IPS-11a (cell line): Measurements from ENCODE around the gene IFNL1.
"Not testable (repeated sequence)": the region's sequence is repeated elsewhere in the genome, so short reads cannot be mapped to it uniquely, and the experiment has no call there.

Source experiments
- H3K4me3 ChIP-seq: one replicate; pipeline ENCODE4 v1.5.1; 2013; ENCODE audit warnings: low read depth, low read length, control low read depth

The IFNL1 gene

DNA sequence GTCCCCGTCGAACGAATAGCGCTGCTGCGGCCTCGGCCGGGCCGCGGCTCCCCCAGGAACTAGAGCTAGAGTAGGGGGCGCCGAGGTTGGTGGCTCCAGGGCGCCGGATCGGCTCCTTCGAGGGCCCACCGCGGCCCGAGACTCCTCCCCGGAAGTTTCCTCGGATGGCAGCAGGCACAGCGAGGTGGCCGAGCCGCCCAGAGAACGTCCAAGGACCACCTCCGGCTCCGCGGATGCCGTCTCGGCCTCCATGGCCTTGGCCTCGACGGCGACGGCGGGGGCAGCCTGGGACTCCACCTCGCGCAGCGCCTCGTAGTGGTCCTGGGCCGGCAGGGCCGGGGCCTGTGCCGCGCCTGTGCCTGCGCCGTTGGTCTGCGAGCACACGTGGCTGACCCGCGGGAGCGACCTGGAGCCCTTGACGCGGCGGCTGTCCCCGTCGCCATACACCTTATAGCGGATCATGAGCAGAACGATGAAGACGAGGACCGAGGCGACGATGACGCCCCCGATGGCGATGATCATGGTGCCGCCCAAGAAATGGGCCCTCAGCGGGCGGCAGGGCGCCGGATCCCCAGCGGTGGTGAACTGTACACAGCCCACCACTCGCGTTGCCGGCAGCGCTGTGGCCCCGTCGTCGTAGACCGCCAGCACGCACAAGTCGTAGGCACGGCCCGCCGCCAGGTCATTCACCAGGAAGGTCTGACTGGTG is 11.8 kb downstream of the IFNL1 start:
- H3K4me3 ChIP-seq, result peak overlapping the region; percentile 60

DNA sequence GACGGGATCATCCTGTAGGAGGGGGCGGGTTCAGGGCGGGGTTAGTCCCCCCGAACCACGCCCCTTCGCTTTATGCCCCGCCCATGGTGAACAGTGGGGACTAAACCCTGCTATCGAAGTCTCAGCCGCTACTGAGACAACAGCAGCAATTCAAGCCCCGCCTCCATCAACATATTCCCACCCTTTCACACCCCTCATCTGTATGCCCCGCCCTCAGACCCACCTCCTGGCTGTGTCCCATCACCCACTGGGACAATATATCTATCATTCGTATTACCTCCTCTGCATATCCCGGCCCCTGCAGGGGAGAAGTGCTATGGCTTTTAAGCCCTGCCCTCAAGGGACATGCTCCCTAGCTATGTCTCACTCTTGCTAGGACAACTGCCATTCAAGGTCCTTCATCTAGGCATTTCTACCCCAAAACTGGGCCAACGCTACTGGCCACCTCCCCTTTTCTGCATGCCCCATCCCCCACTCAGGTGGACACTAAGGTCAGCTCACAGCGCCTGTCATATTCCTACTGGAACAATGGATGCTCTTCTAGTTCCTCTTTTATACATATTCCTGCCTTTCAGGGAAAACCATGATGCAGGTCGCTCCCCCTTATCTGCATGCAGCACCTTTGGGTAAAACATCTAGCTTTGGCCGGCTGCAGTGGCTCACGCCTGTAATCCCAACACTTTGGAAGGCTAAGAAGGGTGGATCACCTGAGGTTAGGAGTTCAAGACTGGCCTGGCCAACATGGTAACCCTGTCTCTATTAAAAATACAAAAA is 12.5 kb downstream of the IFNL1 start:
- no peak overlapping the region for H3K4me3 ChIP-seq

DNA sequence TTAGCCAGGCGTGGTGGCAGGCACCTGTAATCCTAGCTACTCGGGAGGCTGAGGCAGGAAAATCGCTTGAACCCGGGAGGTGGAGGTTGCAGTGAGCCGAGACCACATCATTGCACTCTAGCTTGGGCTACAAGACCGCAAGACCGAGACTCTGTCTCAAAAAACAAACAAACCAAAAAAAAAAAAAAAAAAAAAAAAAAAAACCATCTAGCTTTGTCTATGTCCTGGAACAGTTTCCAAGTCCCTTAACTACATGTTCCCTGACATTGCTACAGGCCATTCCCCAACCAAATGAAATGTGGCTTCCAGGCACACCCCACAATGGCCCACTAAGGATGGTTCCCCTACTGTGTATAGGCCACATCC is 13.1 kb downstream of the IFNL1 start:
- not testable (repeated sequence) for H3K4me3 ChIP-seq

DNA sequence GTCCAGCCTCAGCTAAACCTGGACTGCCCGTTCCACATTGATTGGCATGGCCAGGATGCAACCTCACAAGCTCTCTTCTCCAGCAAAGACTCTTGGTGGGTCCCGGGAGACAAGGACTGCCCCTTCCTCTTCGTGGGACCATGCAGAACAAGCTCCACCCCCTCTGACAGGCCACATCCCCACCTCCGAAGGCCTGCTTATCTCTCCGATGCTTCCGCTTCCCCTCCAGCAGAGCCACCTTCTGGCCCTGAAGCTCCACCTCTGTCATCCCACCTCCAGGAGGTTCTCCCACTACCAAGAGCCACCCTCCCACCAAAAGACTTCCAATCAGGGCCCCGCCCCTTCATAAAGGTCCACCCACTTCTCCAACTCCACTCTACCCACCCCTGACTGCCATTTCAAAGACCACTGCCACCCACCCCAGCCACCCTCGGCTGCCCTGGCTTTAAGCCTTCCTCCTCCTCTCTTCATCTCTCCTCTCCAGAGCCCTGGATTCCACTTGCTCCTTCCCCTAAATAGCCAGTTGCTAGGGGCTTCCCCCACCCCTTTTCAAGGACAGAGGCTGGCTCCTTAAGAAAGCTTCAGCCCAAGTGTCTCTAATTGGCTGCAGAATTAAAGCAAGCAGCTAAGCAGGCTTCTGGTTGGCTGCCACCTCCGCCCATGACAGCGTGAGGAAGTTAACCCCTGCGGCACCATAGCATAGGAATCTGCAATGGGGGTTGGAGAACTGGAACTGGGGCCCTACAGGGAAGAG is 14.5 kb downstream of the IFNL1 start:
- H3K4me3 ChIP-seq, result no peak overlapping the region

- no peak overlapping the region for H3K4me3 ChIP-seq
Observed at GRCh38 chr19:39314016-39314728, 18.0 kb downstream of the IFNL1 start.

GRCh38 chr19:39315933-39316332 is 19.7 kb downstream of the IFNL1 start:
- no peak overlapping the region for H3K4me3 ChIP-seq

DNA sequence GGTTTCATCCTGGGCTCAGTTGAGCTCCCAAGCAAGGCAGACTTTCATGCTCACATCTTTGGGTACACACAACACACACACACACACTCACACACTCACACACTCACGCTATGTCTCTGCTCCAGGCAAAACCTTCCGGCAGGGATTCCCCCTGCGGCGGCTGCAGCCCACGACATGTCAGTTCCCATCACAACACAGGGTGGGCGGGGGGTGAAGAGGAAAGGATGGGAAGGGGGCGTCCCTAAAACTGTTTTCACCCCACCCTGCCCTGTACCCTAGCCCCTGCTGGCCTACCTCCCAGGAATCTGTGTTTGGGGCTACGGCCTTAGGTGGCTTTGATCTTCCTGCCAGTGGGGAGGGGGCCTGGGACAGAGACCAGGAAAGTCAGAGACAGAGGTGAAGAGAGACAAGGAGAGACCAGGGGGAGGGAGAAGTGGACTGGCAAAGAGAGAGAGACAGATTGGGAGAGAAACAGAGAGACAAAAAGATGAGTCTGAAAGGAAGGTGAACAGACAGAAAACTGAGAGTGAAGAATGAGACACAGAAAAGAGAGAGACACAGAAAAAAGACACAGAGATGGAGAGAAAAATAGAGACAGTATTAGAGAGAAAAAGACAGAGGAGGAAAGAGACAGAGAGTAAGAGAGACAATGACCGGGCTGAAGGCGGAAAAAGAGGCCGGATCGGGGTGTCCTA is 20.6 kb downstream of the IFNL1 start:
- H3K4me3 ChIP-seq, result no peak overlapping the region

GRCh38 chr19:39317476-39317875 is 21.3 kb downstream of the IFNL1 start:
- H3K4me3 ChIP-seq, result no peak overlapping the region

DNA sequence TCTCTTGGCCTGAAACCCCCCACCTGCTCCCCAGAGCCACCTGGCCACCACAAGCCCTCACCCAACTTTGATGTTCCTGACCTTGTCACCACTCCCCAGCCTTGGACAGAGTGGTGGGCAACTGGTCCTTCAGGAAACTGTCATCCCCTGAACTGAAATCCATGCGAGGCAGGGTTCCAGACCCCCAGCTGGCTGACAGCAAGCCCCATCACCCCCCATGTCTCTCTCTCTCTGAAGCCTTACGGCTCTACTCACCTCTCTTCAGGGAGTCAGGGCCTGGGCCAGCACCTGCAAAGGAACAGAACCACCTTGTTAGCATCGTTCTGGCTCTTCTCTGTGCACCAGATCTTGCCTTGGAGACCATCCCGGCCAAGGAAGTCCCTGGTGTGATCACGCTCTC is 21.9 kb downstream of the IFNL1 start:
- H3K4me3 ChIP-seq, result no peak overlapping the region

- H3K4me3 ChIP-seq, result no peak overlapping the region
Observed at GRCh38 chr19:39318690-39319089, 22.5 kb downstream of the IFNL1 start.

GRCh38 chr19:39319098-39319891 is 23.1 kb downstream of the IFNL1 start:
- no peak overlapping the region for H3K4me3 ChIP-seq

- H3K4me3 ChIP-seq, result peak overlapping the region; percentile 72
Observed at GRCh38 chr19:39319892-39320248, 23.7 kb downstream of the IFNL1 start.

- peak overlapping the region; percentile 10 for H3K4me3 ChIP-seq
Observed at GRCh38 chr19:39321117-39321831, 25.1 kb downstream of the IFNL1 start.

GRCh38 chr19:39321832-39322176 is 25.6 kb downstream of the IFNL1 start:
- H3K4me3 ChIP-seq, result no peak overlapping the region

- no peak overlapping the region for H3K4me3 ChIP-seq
Observed at GRCh38 chr19:39324242-39324842, 28.1 kb downstream of the IFNL1 start.

DNA sequence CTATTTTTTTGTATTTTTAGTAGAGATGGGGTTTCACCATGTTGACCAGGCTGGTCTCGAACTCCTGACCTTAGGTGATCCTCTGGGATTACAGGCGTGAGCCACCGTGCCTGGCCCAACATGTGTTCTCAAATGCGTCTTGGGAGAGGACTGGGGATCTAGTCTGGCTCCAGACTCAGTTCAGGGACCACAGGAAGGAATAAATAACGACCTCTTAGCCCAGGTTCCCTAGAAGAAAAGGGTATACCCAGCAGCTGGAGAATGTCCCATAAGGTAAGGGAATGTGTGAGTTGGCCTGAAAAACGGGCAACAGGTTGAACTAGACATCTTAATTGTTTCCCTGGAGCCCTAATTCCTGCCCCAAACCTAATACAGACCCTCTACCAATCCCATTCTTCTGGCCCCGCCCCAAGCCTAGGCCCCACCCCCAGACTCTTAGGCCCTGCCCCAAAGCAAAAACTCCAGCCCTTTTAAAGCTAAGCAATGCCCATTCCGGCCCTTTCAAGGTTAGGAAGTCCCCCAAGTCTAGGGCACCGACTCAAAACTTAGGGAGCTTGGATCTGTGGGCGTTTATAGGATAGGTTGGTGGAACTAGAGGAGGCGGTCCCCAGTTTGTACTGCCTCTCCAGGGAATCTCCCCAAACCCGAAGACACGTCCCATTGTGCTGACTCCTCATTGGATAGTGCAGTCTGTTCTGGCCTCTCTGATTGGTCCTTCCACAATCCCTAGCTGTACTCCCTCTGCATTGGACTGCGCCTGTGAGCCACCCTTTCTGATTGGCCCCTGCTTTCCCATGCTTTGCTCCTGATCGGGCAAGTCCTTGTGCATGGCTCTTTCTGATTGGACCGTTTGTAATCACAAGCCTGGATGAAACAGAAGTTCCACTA is 29.8 kb downstream of the IFNL1 start:
- no peak overlapping the region for H3K4me3 ChIP-seq

DNA sequence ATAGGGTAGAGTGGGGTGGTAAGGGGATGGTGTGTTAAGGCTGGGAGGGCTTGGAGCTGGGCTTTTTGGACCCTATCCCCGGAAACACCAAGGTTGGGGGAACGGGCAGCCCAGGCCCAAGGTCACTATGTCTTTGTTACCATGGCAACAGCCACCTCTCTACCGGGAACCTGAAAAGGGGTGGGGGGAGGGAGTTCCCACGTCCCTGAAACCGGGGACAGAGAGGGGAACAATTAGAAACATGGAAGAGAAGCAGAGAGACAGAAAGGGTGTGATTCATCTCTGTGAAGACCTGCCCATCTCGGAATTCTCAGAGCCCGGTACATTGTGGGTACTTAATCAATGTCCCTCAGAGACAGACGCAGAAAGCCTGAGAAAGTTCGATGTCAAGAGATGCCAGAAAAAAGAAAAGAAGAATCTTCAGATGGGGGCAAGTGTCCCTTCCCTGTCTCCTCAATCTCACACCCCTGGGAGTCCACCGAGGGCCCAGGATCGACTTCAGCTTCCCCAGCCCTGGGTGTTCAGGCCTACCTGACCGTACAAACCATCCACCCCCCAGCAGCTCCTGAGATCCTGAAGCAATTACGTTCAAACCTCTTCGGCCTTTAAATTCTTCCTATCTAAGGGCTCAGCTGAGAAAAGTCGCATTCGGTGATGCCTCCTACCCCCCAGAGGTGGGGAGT is 31.3 kb downstream of the IFNL1 start:
- no peak overlapping the region for H3K4me3 ChIP-seq
